ENCODE results near the gene PRKCD.
"Not testable (repeated sequence)": the region's sequence is repeated elsewhere in the genome, so short reads cannot be mapped to it uniquely, and the experiment has no call there.

PRKCD gene

GRCh38 chr3:53139906-53140846 is 20.8 kb upstream of the PRKCD start:
- no peak for DNase-seq (ENCODE audit: low read depth in 2 of 2)

GRCh38 chr3:53140847-53141845 is 19.9 kb upstream of the PRKCD start:
- DNase-seq (ENCODE audit: low read depth in 2 of 2) = no peak

DNA sequence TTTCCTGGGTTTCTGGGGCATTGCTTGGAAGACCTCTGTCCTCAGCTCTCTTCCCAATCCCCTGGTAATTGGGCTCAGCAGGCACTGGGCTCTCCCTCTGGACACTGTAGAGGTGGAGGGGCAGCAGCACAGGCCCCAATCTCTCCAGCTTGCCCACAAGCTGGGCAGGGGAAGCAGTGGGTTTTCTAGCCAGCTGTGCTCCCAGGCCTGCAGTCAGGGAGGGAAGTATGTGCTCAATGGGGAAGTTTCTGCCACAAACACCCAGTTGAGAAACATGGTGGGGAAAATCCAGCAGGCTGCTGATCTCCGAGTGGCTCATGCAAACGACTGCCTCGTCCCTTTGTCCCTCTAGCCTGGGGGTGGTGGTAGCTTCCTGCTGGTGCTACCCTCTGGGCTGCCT is 18.0 kb upstream of the PRKCD start:
- no peak for DNase-seq (ENCODE audit: low read depth in 2 of 2)

DNA sequence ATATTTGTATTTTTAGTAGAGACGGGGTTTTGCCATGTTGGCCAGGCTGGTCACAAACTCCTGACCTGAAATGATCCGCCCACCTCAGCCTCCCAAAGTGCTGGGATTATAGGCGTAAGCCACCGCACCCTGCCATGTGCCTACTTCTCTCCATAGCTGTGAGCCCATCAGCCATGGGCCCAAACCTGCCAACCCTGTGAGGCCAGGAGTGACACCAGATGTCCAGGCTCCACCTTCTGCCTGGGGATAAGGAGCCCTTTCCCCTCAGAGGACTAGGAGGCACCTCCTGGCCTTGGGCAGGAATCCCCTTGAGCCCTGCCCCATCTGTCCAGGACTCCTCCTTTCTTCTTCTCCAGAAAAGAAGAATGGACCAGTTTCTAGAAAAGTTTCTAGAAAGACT is 16.6 kb upstream of the PRKCD start:
- no peak for DNase-seq (ENCODE audit: low read depth in 2 of 2)

DNA sequence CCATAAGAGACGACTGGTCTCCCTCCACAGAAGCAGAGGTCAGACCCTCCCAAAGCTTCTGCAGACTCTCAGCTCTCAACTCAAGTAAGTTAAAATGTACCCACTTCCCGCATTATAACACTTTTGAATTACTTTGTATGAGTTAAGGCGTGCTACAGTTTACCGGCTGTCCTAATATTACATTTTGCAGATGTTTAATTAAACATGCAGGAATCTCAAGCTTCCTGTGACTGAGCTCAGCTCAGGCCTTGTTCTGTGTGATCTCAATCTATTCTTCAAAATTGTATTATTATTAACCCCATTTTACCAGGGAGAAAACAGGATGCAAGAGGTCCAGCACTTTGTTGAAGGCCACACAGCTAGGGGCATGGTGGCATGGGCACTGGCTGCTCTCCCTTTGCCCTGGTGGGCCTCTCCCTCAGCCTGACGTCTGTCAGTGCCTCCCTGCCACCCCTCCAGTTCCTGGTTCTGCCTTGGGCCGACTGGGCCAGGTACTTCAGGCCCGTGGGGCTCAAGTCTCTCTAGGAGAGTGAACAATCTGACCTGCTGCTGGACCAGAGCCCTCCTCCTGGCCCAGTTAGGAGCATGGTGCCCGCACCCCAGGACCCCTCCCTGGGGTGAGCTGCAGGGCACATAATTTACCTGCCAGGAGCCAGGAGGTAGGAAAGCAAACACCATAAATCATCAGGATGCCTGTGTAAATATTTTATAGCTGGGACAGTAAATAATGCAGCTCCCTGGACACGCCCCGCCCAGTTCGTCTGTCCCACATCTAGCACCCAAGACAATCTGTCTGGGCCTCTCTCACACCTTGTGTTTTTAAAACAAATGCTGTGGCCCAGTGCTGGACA is 15.9 kb upstream of the PRKCD start:
- DNase-seq (ENCODE audit: low read depth in 2 of 2) = no peak

DNA sequence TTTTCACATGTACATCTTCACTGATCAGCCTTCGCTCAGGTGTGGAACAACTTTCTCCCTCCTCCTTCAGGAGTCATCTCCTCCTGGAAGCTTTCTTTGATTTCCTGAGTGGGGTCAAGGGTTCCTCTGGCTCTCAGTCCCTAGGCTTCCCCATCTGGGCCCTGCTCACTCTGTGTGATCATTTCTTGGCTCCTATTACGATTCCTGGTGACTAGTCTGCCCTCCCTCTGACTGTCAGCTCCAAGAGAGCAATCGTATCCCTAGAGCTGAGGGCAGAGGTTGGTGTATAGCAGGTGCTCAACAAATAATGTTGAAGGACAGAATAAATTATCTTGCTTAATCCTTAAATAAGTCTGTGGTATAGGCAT is 15.3 kb upstream of the PRKCD start:
- DNase-seq (ENCODE audit: low read depth in 2 of 2) = no peak

DNA sequence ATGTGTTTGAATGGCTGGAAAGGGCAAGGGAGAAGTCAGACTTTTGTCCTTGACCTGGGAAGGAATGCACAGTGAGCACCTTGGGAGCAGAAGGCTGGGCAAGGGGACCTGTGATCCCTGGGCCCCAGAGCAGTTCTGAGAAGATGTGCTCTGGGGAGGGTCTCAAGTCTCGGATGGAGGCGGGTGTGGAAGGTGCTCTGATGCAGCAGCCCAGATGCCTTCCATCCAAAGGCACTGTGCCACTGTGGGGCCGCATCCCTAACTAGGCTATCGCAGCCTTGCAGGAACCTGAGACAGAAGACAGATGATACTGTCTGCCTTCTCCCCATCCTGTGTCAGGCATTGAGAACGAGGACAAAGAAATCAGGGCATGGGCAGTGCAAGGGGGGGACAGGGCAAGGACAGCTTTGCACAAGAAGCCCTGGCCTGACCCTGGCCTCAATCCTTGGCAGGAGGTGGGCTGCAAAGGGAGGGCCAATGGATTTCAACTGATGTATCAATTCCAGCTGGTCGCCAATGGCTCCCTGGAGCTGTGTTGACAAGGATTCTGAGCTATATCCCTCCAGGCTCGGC is 14.6 kb upstream of the PRKCD start:
- no peak for DNase-seq (ENCODE audit: low read depth in 2 of 2)

DNA sequence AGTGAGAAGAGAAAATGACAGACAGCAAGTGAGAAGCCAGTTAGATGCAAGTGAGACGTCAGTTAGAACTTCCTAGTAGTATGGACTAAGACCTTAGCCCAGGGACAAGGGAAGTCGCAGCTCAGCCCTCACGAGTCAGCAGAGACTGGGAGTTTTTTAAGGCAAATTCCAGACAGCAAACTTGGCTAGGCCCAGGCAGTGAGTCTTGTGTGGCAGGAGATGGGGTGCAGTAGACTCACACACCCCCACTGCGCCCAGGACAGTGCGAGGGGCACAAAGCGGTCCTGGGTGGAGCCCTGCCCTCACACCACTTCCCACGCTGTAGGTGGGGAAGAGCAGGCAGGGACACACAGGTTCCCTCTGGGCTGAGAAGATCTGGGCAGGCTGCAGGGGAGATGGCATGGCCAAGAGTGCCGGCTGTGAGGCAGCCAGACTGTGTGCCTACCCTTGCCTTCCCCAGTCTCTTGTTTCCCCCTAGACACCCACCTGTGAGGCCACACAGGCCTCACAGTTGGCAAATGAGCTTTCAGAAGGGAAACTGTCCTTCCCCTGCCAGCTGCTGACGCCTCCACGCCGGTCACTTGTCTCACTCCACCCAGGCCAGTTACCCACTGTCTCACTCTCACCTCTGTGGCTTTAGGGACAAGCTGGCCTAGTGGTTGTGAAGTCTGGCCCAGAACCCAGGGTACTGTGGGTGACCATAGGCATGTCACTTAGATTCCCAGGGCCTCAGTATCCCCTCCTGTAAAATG is 13.7 kb upstream of the PRKCD start:
- DNase-seq (ENCODE audit: low read depth in 2 of 2) = no peak

- no peak for DNase-seq (ENCODE audit: low read depth in 2 of 2)
These were observed 13.1 kb upstream of the PRKCD start for GRCh38 chr3:53147903-53148400.

DNA sequence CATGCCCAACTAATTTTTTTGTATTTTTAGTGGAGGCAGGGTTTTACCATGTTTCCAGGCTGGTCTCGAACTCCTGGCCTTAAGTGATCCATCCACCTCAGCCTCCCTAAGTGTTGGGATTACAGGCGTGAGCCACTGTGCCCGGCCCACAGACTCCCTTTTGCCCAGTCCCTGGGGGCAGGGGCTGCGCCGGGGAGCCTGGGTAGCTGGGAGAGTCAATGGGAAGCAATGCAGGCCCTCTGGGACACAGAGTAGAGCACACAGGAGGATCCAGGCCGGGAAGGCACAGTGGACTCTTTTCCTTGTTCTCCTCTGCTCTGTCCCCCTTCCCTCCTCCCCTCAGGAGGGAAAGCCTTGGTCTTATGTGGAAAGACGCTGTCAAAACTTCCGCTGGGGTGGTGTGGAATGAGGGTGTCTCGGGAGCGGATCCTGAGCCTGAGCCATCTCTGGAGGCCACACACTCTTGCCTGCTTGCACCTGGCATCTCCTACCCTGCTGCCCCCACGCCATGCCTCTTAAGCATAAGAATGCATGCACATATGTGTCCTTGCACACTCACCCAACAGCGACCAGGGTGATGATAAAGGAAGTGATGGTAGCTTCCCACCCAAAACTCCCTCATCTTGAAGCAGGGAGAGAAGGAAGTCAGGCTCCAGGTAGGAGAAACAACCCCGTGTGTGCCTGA is 11.9 kb upstream of the PRKCD start:
- DNase-seq (ENCODE audit: low read depth in 2 of 2) = no peak

DNA sequence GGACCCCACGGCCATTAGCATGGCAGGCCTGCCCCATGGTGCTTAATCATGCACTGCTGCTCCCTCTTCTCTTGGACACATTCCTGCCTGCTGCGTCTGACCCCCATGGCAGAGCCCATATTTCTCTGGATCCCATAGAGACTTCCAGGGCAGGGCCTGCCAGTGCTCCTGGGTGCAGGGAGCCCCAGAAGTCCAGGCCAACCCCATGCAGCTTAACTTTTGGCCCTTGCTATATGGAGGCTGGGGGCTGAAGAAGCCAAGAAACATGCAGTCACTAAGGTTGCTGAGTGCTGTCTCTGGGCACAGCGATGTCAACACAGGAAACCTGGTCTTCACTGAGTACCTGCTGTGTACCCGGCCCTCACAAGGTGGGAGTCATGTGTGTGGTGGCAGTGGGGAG is 11.3 kb upstream of the PRKCD start:
- no peak for DNase-seq (ENCODE audit: low read depth in 2 of 2)

- DNase-seq (ENCODE audit: low read depth in 2 of 2) = no peak
These were observed 10.5 kb upstream of the PRKCD start for GRCh38 chr3:53150247-53151085.

DNA sequence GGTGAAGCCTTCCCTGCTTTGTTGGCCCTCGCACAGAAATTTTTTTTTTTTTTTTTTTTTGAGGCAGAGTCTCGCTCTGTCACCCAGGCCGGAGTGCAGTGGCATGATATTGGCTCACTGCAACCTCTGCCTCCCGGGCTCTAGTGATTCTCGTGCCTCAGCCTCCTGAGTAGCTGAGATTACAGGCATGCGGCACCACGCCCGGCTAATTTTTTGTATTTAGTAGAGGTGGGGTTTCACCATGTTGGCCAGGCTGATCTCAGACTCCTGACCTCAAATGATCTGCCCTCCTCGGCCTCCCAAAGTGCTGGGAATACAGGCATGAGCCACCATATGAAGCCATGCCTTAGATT is 9.9 kb upstream of the PRKCD start:
- not testable (repeated sequence) for DNase-seq (ENCODE audit: low read depth in 2 of 2)

DNA sequence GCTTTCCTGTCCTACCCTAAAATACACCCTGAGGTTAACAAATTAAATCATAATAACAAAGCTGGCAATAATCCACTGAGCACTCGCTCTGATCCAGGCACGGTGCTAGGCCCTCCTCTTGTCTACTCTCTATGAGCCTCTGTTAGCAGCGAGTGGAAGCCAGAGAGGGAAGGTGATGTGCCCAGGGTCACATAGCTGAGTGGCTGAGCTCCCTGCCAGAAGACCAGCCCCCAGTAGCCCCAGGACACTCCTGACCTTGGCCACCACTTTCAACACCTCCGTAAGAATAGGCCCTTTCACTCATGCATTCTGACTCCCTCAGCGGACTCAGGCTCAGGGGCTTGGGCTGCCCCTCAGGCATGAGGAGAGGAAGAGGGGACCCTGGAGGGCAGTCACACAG is 9.5 kb upstream of the PRKCD start:
- no peak for DNase-seq (ENCODE audit: low read depth in 2 of 2)

GRCh38 chr3:53151870-53152660 is 8.9 kb upstream of the PRKCD start:
- no peak for DNase-seq (ENCODE audit: low read depth in 2 of 2)

- DNase-seq (ENCODE audit: low read depth in 2 of 2) = no peak
These were observed 7.7 kb upstream of the PRKCD start for GRCh38 chr3:53153264-53153823.

GRCh38 chr3:53153980-53154379 is 7.0 kb upstream of the PRKCD start:
- DNase-seq (ENCODE audit: low read depth in 2 of 2) = no peak

DNA sequence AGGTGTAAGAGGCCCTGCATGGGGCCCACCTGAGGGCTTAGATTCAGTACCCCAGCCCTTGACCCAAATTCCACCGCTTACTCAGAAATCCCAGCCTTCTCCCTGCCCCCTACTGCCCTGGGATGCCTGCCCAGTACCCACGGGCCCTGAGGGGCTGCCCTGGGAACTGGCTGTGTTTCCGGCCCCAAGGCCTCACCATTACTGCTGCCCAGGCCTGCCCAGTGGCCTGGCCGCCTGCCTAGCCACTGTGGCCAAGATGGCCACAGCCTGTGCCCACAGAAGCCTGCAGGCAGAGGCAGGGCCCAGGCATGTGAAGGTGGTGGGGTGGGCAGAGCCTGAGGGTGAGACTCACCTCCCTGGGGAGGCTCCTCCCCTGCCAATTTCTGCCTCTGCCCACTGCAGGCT is 6.1 kb upstream of the PRKCD start:
- no peak for DNase-seq (ENCODE audit: low read depth in 2 of 2)

Measured in stimulated activated CD4-positive, alpha-beta T cell treated with anti-CD3 and anti-CD28 coated beads, Interleukin-15, amount 100 ng/mL, for 48 hours (primary cell).